Fibroblast of lung (primary cell): ENCODE measurements around the gene SRP14.

ENCODE experiments used
- CTCF ChIP-seq, 2 donors: IDR thresholded peaks in 1 of 2; conservative IDR thresholded peaks in 1 of 2; 1 replicate in 1 of 2; 2 replicates in 1 of 2; pipeline ENCODE4 v1.5.1; 2011 to 2012; ENCODE audit warnings: low read length in 2 of 2, control low read depth in 1 of 2, inconsistent platforms in 1 of 2, low read depth in 1 of 2, mild to moderate bottlenecking in 1 of 2
- EZH2 ChIP-seq: IDR thresholded peaks from 2 replicates; pipeline ENCODE4 v1.5.1; 2012; ENCODE audit warnings: low read length, control low read depth, mild to moderate bottlenecking; ENCODE audit errors: missing control alignments

- TF ChIP-seq CTCF (conservative IDR thresholded peaks at IDR 0.05 in 1 of 2, IDR thresholded peaks at IDR 0.05 in 1 of 2; ENCODE audit: low read depth in 1 of 2, low read length in 2 of 2) (no peak), EZH2 (no peak)
These were observed 33.0 kb downstream of the SRP14 start for GRCh38 chr15:40006003-40006402.
